MM.1S (cell line): ENCODE data around the gene DOCK4.

Experiments
- DNase-seq: peaks from one replicate; pipeline ENCODE4 v3.0.0-alpha.2; 2015
- H2AFZ ChIP-seq: fragments of 300-600 bp; sonication (generic); 2 replicates; pipeline ENCODE4 v1.6.0; 2016; ENCODE audit warnings: antibody characterized with exemption, low read length
- H3F3A ChIP-seq: fragments of 300-600 bp; sonication (generic); 2 replicates; pipeline ENCODE4 v1.6.1; 2016; ENCODE audit warnings: mild to moderate bottlenecking, antibody characterized with exemption, low read length, moderate library complexity, mixed read lengths; ENCODE audit not compliant: insufficient read depth
- H3K27ac ChIP-seq: fragments of 300-600 bp; sonication (generic); 2 replicates; pipeline ENCODE4 v1.5.1; 2016; ENCODE audit warnings: mild to moderate bottlenecking, low read length
- H3K27me3 ChIP-seq: fragments of 300-600 bp; sonication (generic); replicated peaks from 2 replicates; pipeline ENCODE4 v1.6.0; 2016; ENCODE audit warnings: low read length; ENCODE audit not compliant: insufficient read depth
- H3K36me3 ChIP-seq: fragments of 300-600 bp; sonication (generic); replicated peaks from 2 replicates; pipeline ENCODE4 v1.6.1; 2016; ENCODE audit warnings: mild to moderate bottlenecking, low read length, mixed read lengths; ENCODE audit not compliant: insufficient read depth
- H3K4me1 ChIP-seq: fragments of 300-600 bp; sonication (generic); 2 replicates; pipeline ENCODE4 v1.6.1; 2016; ENCODE audit warnings: low read length, mixed read lengths
- H3K4me2 ChIP-seq: fragments of 300-600 bp; sonication (generic); 2 replicates; pipeline ENCODE4 v1.6.0; 2016; ENCODE audit warnings: low read depth, low read length
- H3K4me3 ChIP-seq: fragments of 300-600 bp; sonication (generic); 2 replicates; pipeline ENCODE4 v1.5.1; 2016; ENCODE audit warnings: low read length, mixed read lengths
- H3K79me2 ChIP-seq: fragments of 300-600 bp; sonication (generic); 2 replicates; pipeline ENCODE4 v1.6.1; 2016; ENCODE audit warnings: mixed run types, low read length, mixed read lengths
- H3K9ac ChIP-seq: fragments of 300-600 bp; sonication (generic); 2 replicates; pipeline ENCODE4 v1.6.1; 2016; ENCODE audit warnings: low read length, mixed read lengths
- H3K9me2 ChIP-seq: fragments of 300-600 bp; sonication (generic); replicated peaks from 2 replicates; pipeline ENCODE4 v1.6.1; 2016; ENCODE audit warnings: mild to moderate bottlenecking, low read length, mixed read lengths; ENCODE audit not compliant: insufficient read depth
- H3K9me3 ChIP-seq: fragments of 300-600 bp; sonication (generic); replicated peaks from 2 replicates; pipeline ENCODE4 v1.6.1; 2016; ENCODE audit warnings: mild to moderate bottlenecking, low read length, mixed read lengths; ENCODE audit not compliant: insufficient read depth
- H4K20me1 ChIP-seq: fragments of 300-600 bp; sonication (generic); 2 replicates; pipeline ENCODE4 v1.6.1; 2016; ENCODE audit warnings: mild to moderate bottlenecking, low read length, moderate library complexity, mixed read lengths; ENCODE audit not compliant: insufficient read depth
- CTCF ChIP-seq: fragments of 300-600 bp; sonication (generic); IDR thresholded peaks from 2 replicates; pipeline ENCODE4 v1.5.1; 2016; ENCODE audit warnings: antibody characterized with exemption, low read length, mixed read lengths
- EZH2 ChIP-seq: fragments of 300-600 bp; sonication (generic); optimal IDR thresholded peaks from 2 replicates; pipeline ENCODE3; 2017; ENCODE audit warnings: low read depth, mild to moderate bottlenecking, antibody characterized with exemption, low read length, mixed read lengths
- EZH2phosphoT487 ChIP-seq: fragments of 300-600 bp; sonication (generic); IDR thresholded peaks from 2 replicates; pipeline ENCODE4 v1.6.1; 2018; ENCODE audit warnings: antibody characterized with exemption, low read length

Gene DOCK4

DNA sequence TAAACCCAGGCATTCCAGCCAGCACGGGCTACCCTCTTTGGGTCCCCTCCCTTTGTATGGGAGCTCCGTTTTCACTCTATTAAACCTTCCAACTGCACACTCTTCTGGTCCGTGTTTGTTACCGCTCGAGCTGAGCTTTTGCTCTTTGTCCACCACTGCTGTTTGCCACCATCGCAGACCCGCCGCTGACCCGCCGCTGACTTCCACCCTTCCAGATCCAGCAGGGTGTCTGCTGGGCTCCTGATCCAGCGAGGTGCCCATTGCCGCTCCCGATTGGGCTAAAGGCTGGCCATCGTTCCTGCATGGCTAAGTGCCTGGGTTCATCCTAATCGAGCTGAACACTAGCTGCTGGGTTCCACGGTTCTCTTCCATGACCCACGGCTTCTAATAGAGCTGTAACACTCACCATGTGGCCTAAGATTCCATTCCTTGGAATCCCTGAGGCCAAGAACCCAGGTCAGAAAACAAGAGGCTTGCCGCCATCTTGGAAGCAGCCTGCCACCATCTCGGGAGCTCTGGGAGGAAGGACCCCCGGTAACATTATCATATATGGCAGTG lies 14.8 kb upstream of the DOCK4 start:
- TF ChIP-seq EZH2phosphoT487 (no peak), CTCF (no peak), EZH2 (no peak)
- Histone ChIP-seq H3K4me2 (no peak overlapping the region), H4K20me1 (no peaks in the 10 kb centered on the region), H3K27ac (no peak overlapping the region), H3K4me1 (no peaks in the 10 kb centered on the region), H3K36me3 (no peaks in the 10 kb centered on the region), H3K9me2 (no peaks in the 10 kb centered on the region), H3K27me3 (no peaks in the 10 kb centered on the region), H3K79me2 (peaks cover 90% of the 10 kb centered on the region), H3F3A (no peaks in the 10 kb centered on the region), H2AFZ (no peak overlapping the region), H3K9ac (no peak overlapping the region), H3K4me3 (no peak overlapping the region), H3K9me3 (no peaks in the 10 kb centered on the region)
- DNase-seq = no peak

GRCh38 chr7:112215787-112216186 lies 9.6 kb upstream of the DOCK4 start:
- Histone ChIP-seq H3K9ac (no peak overlapping the region), H3K79me2 (peaks cover 93% of the 10 kb centered on the region), H3K27me3 (no peaks in the 10 kb centered on the region), H3K9me3 (no peaks in the 10 kb centered on the region), H3K27ac (no peak overlapping the region), H3K9me2 (no peaks in the 10 kb centered on the region), H2AFZ (no peak overlapping the region), H3K36me3 (no peaks in the 10 kb centered on the region), H4K20me1 (no peaks in the 10 kb centered on the region), H3K4me1 (no peaks in the 10 kb centered on the region), H3K4me3 (no peak overlapping the region), H3K4me2 (no peak overlapping the region), H3F3A (no peaks in the 10 kb centered on the region)
- no peak for TF ChIP-seq EZH2phosphoT487
- TF ChIP-seq EZH2 = no peak
- no peak for TF ChIP-seq CTCF
- no peak for DNase-seq

DNA sequence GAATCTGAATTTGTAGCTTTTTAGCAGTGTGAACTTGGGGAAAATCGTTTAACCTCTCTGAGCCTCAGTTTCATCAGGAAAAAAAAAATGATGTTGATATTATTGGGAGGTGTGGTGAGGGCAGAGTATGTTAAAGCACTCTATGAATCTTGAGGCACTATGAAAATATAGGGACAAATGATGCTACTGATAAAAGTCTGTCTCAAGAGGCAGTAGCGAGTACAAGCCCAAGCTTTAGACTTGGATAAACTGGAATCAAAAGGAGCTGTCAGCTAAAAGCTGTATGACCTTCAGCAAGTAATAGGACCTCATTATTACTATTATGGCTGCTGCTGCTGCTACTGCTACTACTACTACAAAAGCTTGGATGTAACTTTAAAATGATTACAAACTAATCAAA lies 8.7 kb upstream of the DOCK4 start:
- H3K9me2 ChIP-seq = no peaks in the 10 kb centered on the region
- H3K36me3 ChIP-seq = no peaks in the 10 kb centered on the region
- H3K27ac ChIP-seq = no peak overlapping the region
- no peaks in the 10 kb centered on the region for H3K4me1 ChIP-seq
- H3K79me2 ChIP-seq = peaks cover 93% of the 10 kb centered on the region
- no peak overlapping the region for H3K9ac ChIP-seq
- no peaks in the 10 kb centered on the region for H3F3A ChIP-seq
- no peaks in the 10 kb centered on the region for H3K9me3 ChIP-seq
- no peaks in the 10 kb centered on the region for H3K27me3 ChIP-seq
- no peak overlapping the region for H3K4me2 ChIP-seq
- H4K20me1 ChIP-seq = no peaks in the 10 kb centered on the region
- no peak overlapping the region for H2AFZ ChIP-seq
- no peak for DNase-seq
- TF ChIP-seq EZH2 = no peak
- TF ChIP-seq CTCF = no peak
- no peak for TF ChIP-seq EZH2phosphoT487
- no peak overlapping the region for H3K4me3 ChIP-seq
